Fibroblast of lung (primary cell): ENCODE results near the gene FIS1.

Experiments
- EZH2 ChIP-seq: IDR thresholded peaks from 2 replicates; pipeline ENCODE4 v1.5.1; 2012; ENCODE audit warnings: low read length, control low read depth, mild to moderate bottlenecking; ENCODE audit errors: missing control alignments
- TF ChIP-seq, protein P1 (sequence below), 2 donors: IDR thresholded peaks in 1 of 2; conservative IDR thresholded peaks in 1 of 2; 1 replicate in 1 of 2; 2 replicates in 1 of 2; pipeline ENCODE4 v1.5.1; 2011 to 2012; ENCODE audit warnings: low read length in 2 of 2, control low read depth in 1 of 2, inconsistent platforms in 1 of 2, low read depth in 1 of 2, mild to moderate bottlenecking in 1 of 2

DNA sequence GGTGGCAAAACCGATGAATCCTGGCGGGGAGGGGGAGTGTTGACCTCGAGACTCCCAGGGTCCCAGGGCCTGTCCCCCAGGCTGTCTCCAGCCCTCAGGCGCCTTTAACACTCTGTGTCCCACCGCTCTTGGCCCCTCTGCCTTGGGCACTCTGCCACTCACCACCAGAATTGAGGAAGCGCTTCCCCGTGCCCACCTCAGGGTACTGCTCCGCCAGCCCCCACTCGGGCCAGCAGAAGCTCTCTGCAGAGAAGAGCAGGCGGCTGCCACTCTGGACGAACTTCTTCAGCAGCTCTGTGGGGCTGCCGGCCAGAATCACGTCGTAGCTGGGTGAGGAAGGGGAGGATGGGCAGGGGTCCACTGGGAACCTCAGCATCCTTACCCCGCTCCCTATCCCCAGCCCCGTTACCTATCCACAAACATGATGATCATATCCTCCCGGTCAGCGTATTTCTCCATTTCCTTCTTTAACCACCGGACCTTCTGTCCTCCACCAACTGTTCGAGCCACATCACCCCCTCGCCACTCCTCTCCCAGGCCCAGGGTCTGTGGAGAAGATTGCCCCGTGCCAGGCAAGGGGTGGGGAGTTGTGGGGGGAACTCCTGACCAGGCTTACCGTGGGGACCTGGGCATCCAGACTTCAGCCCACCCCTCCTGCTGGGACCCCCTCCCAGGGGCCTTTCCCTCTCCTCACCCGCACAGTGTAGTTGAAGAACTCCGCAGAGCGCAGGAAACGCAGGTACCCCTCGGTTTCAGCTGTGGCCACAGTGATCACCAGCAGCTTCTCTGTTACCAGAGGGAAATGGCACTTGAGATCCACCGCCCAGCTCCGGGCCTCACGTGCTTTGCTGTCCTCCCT is 28.7 kb downstream of the FIS1 start:
- TF ChIP-seq, protein P1, sequence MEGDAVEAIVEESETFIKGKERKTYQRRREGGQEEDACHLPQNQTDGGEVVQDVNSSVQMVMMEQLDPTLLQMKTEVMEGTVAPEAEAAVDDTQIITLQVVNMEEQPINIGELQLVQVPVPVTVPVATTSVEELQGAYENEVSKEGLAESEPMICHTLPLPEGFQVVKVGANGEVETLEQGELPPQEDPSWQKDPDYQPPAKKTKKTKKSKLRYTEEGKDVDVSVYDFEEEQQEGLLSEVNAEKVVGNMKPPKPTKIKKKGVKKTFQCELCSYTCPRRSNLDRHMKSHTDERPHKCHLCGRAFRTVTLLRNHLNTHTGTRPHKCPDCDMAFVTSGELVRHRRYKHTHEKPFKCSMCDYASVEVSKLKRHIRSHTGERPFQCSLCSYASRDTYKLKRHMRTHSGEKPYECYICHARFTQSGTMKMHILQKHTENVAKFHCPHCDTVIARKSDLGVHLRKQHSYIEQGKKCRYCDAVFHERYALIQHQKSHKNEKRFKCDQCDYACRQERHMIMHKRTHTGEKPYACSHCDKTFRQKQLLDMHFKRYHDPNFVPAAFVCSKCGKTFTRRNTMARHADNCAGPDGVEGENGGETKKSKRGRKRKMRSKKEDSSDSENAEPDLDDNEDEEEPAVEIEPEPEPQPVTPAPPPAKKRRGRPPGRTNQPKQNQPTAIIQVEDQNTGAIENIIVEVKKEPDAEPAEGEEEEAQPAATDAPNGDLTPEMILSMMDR (conservative IDR thresholded peaks at IDR 0.05 in 1 of 2, IDR thresholded peaks at IDR 0.05 in 1 of 2; ENCODE audit: low read depth in 1 of 2, low read length in 2 of 2), result no peak
- TF ChIP-seq EZH2, result no peak
